ENCODE results near the gene POR.

GRCh38 chr7:76011442-76011861 is 96.5 kb downstream of the POR start:
- TF ChIP-seq EZH2 (IDR thresholded peaks at IDR 0.05; ENCODE audit: low read depth) (no peak), CTCF (conservative IDR thresholded peaks at IDR 0.05) (no peak)

Data from PC-9 (cell line).